PFSK-1 (cell line): ENCODE measurements around the gene IDUA.

Source experiments
- FOXP2 ChIP-seq: optimal IDR thresholded peaks from 2 replicates; pipeline ENCODE3; 2011; ENCODE audit warnings: borderline replicate concordance, control low read depth, inconsistent platforms; ENCODE audit not compliant: insufficient read depth; ENCODE audit errors: extremely low read length, extremely low read depth
- POLR2AphosphoS5 ChIP-seq: IDR thresholded peaks from 2 replicates; pipeline ENCODE4 v1.6.1; 2012; ENCODE audit warnings: low read depth, mild to moderate bottlenecking, control low read depth, low read length, moderate library complexity
- SIN3A ChIP-seq: IDR thresholded peaks from 2 replicates; pipeline ENCODE4 v1.6.1; 2012; ENCODE audit warnings: mild to moderate bottlenecking, low read length, moderate library complexity, borderline replicate concordance; ENCODE audit not compliant: insufficient read depth
- TAF1 ChIP-seq: IDR thresholded peaks from 2 replicates; pipeline ENCODE4 v1.6.1; 2012; ENCODE audit warnings: low read length, control low read depth, borderline replicate concordance; ENCODE audit not compliant: insufficient read depth
- TF ChIP-seq, protein P1 (sequence below), 2 experiments: IDR thresholded peaks; 2 replicates each; pipeline versions ENCODE4 v1.6.1 to v1.8.0; 2011 to 2012; ENCODE audit warnings: low read depth in 2 of 2, low read length in 2 of 2, control low read depth in 1 of 2, inconsistent platforms in 1 of 2, mild to moderate bottlenecking in 1 of 2, moderate library complexity in 1 of 2; ENCODE audit not compliant: insufficient read depth in 1 of 2

The IDUA gene

DNA sequence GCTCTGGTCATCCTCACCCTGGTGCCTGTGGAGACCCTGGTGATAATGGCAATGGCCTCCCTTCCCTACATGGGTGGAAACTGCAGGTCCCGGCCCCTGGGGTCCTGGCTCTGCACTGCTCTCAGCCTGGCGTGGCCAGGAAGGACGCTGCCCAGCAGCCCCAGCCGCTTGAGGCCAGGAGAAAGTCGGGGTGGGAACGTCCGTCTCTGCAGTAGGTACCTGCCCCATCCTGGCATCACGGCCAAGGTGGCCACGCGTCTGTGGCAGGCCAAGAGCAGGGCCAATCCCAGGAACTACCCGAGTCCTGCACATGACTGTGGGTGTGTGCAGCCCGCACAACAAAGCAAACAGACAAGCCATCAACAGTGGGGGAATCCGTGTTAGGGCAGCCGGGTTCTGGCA is 58.4 kb downstream of the IDUA start:
- TF ChIP-seq SIN3A (no peak), FOXP2 (no peak), TAF1 (no peak), POLR2AphosphoS5 (no peak)
- TF ChIP-seq, protein P1, sequence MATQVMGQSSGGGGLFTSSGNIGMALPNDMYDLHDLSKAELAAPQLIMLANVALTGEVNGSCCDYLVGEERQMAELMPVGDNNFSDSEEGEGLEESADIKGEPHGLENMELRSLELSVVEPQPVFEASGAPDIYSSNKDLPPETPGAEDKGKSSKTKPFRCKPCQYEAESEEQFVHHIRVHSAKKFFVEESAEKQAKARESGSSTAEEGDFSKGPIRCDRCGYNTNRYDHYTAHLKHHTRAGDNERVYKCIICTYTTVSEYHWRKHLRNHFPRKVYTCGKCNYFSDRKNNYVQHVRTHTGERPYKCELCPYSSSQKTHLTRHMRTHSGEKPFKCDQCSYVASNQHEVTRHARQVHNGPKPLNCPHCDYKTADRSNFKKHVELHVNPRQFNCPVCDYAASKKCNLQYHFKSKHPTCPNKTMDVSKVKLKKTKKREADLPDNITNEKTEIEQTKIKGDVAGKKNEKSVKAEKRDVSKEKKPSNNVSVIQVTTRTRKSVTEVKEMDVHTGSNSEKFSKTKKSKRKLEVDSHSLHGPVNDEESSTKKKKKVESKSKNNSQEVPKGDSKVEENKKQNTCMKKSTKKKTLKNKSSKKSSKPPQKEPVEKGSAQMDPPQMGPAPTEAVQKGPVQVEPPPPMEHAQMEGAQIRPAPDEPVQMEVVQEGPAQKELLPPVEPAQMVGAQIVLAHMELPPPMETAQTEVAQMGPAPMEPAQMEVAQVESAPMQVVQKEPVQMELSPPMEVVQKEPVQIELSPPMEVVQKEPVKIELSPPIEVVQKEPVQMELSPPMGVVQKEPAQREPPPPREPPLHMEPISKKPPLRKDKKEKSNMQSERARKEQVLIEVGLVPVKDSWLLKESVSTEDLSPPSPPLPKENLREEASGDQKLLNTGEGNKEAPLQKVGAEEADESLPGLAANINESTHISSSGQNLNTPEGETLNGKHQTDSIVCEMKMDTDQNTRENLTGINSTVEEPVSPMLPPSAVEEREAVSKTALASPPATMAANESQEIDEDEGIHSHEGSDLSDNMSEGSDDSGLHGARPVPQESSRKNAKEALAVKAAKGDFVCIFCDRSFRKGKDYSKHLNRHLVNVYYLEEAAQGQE (IDR thresholded peaks at IDR 0.05; ENCODE audit: insufficient read depth in 1 of 2, low read depth in 2 of 2, low read length in 2 of 2): no peak

GRCh38 chr4:1045595-1046201 is 58.9 kb downstream of the IDUA start:
- TF ChIP-seq TAF1 (no peak), FOXP2 (no peak), SIN3A (no peak)

- TF ChIP-seq FOXP2 (no peak), SIN3A (no peak), POLR2AphosphoS5 (no peak), TAF1 (no peak)
- TF ChIP-seq, protein P1 (IDR thresholded peaks at IDR 0.05; ENCODE audit: insufficient read depth in 1 of 2, low read depth in 2 of 2, low read length in 2 of 2): no peak
These were observed 60.5 kb downstream of the IDUA start for GRCh38 chr4:1047106-1047975.

- TF ChIP-seq TAF1 (no peak), SIN3A (no peak), FOXP2 (no peak), POLR2AphosphoS5 (no peak)
- TF ChIP-seq, protein P1 (IDR thresholded peaks at IDR 0.05; ENCODE audit: insufficient read depth in 1 of 2, low read depth in 2 of 2, low read length in 2 of 2): no peak
These were observed 61.3 kb downstream of the IDUA start for GRCh38 chr4:1047976-1048772.
